GM12873 (cell line): ENCODE results near the gene KCNH4.
A peak's percentile ranks its signal among the peaks of the same experiment; 100 is the strongest.

Experiments
- TF ChIP-seq, protein P1 (sequence below): IDR thresholded peaks from 2 replicates; pipeline ENCODE4 v1.5.1; 2012; ENCODE audit warnings: low read depth, mild to moderate bottlenecking, moderate library complexity, low read length, control low read depth; ENCODE audit not compliant: insufficient read depth; ENCODE audit errors: missing control alignments

KCNH4 gene

GRCh38 chr17:42120161-42120769 lies 60.7 kb downstream of the KCNH4 start:
- TF ChIP-seq, protein P1, sequence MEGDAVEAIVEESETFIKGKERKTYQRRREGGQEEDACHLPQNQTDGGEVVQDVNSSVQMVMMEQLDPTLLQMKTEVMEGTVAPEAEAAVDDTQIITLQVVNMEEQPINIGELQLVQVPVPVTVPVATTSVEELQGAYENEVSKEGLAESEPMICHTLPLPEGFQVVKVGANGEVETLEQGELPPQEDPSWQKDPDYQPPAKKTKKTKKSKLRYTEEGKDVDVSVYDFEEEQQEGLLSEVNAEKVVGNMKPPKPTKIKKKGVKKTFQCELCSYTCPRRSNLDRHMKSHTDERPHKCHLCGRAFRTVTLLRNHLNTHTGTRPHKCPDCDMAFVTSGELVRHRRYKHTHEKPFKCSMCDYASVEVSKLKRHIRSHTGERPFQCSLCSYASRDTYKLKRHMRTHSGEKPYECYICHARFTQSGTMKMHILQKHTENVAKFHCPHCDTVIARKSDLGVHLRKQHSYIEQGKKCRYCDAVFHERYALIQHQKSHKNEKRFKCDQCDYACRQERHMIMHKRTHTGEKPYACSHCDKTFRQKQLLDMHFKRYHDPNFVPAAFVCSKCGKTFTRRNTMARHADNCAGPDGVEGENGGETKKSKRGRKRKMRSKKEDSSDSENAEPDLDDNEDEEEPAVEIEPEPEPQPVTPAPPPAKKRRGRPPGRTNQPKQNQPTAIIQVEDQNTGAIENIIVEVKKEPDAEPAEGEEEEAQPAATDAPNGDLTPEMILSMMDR = no peak

- TF ChIP-seq, protein P1 = no peak
These were observed 61.6 kb downstream of the KCNH4 start for GRCh38 chr17:42119301-42119700.

GRCh38 chr17:42118545-42118944 lies 62.4 kb downstream of the KCNH4 start:
- TF ChIP-seq, protein P1 = peak; percentile 67

DNA sequence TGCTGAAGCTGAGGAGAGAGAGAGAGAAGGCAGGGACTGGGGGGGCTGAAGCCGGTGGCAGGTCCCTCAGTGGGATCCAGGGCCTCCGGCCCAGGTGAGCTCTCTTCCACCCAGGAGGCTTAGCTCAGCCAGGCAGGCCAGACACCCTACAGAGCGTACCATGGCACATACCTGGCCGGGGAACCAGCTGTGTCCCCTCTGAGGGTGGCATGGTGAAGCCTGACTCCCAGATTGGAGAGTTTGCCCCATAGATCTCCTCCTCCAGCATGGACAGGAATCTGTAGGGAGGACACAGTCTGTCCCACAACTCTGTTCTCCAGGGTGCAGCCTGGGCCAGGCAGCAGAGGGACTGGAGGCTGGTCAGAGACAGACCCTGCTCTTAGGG lies 62.8 kb downstream of the KCNH4 start:
- TF ChIP-seq, protein P1 = no peak

DNA sequence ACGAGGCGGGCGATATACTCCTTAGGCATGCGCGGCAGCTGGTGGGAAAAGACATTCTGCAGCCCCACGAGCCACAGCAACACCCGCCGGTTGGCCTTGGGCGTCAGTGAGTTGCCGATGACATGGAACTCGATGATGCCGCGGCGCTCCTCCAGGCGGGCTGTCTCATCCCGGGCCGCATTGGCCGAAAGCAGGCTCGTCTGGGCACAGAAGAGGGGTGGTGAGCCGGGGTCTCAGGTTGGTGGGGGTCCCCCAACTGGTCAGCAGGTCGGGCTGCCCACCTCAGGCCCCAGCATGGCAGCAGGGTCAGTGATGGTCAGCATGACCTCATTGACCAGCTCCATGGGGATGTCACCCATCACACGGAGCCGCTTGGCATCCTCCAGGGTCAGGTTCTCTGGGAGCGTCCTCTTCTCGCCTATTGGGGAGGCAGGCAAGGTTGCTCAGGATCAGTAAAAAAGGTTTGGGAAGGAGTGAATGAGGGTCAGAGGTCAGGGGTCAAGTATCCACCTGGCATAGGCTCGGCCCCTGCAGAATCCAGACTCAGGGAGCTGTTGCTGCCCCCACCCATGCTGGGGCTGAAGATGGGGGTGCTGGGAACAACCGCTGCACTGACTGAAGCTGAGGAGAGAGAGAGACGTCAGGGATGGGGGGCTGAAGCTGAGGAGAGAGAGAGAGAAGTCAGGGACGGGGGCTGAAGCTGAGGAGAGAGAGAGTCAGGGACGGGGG lies 63.4 kb downstream of the KCNH4 start:
- TF ChIP-seq, protein P1 = no peak

DNA sequence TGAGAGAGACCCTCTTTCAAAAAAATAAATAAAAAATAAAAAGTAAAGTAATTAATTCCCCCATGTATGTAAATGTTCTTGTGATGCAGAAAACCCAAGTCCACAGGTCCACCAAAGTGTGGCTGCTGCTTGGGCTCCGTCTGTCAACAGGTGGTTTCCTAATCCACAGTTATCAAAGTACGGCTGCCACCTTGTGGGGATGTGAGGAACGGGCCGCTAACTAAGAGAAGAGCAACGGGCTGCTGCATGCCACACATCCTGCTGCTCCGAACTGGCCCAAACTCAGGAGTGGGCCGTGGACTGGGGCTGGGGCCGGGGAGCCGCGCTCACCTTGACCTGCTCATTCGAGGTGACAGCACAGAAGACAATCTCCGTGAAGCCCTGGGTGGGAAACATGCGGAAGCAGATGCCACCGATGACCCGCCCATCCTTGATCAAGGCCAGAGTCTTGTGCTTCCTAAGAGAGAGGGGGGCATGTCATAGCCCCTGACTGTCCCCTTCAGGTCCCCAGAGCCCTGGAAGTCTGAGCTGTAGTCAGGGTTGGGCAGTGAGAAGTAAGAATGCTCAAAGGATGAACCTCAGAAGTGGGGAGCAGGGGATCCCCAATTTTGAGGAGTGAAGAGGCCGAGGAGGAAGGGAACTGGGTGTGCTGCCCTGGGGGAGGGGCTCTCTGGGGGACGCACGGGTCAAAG lies 64.1 kb downstream of the KCNH4 start:
- TF ChIP-seq, protein P1 = peak; percentile 85

- TF ChIP-seq, protein P1 = no peak
These were observed 66.8 kb downstream of the KCNH4 start for GRCh38 chr17:42114118-42114517.
